EL (cell line): ENCODE data around the gene UMAD1.

ENCODE experiments used
- DNase-seq: peaks from one replicate; pipeline ENCODE4 v3.0.0-alpha.2; 2016

The UMAD1 gene

DNA sequence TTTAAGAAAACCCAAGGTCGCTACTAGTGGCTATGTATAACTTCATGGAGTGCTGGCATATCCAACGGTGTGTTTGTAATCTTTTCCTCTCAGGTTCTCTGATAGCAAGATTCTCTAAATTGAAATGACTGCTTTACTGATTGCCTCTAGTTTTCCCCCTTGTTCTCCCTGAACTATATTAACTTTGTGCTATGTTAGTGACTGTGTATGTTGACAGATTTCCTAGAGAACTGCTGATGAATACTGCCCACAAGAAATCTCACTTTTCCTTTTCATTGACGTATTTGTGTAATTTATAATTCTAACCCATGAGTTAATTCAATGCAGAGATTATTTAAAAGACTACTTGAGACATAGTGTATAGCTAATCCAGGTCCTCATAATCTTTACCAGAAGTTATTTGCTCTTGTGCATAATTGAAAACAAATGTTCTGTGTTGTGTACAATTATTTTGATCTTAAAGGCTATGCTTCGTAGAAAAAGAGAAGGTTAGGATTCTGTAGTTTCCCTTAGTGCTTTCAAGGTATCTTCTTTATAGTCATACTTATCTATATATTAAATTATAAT lies 257.5 kb downstream of the UMAD1 start:
- no peak for DNase-seq

DNA sequence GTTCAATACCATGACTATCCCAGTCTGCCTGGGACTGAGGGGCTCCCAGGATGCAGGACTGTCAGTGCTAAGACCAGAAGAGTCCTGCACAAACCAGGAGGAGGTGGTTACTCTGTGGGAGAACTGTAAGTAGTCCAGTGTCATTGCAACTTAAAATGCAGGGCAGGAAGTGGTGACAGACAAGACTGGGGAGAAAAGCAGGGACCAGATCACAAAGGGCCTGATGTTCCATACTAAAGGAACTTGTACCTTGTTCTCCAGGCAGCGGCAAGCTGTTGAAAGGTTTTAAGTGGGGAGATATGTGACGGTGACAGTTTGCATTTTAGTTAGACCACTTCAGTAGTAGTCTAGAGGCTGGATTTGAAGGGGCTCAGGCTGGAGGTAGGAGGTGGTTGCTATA lies 262.3 kb downstream of the UMAD1 start:
- DNase-seq: no peak

DNA sequence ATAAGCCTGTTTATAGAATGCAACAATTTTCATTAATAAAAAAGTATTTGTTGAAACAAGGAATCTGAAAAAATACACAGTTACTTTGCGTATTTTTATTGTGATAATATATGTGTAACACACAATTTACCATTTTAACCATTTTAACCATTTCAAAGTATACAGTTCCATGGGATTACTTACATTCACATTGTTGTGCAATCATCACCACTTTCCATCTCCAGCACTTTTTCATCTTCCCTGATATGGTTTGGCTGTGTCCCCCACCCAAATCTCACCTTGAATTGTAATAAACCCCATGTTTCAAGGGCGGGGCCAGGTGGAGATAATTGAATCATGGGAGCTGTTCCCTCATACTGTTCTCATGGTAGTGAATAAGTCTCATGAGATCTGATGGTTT lies 266.8 kb downstream of the UMAD1 start:
- DNase-seq: no peak

DNA sequence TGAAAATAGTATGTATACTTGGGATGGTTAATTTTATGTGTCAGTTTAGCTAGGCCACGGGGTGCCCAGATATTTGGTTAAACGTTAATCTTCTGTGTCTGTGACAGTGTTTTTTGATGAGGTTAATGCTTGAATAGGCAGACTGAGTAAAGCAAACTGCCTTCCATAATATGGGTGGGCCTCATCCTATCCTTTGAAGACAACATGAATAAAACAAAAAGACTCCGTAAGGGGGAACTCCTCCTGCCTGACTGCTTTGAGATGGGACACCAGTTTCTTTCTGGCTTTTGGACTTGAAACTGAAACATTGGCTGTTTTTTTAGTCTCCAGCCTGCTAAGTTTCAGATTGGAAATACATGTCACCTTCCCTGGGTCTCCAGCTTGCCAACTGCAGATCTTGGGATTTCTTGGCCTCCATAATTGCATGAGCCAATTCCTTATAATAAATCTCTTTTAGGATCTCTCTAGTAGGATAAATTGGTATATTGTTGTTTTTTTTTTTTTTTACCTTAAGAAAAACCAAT lies 268.1 kb downstream of the UMAD1 start:
- DNase-seq: no peak

DNA sequence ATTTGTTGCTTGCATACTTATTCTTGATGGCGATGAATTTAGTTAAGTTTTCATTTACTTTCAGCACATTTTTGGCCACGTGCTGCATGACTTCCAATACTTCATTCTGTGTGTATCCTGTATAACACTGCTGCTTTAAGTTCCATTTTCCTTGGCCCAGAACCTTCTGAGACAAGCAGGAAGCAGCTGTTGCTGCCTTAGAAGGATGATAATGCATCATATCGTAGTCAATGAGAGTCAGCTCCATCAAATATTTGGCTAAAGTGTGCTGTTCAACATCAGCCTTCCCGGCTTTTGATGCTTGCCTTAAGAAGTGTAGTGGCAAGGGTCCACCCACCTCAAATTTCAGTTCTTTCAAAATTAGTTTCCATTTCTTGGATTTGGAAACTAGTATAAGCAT lies 268.8 kb downstream of the UMAD1 start:
- no peak for DNase-seq

DNA sequence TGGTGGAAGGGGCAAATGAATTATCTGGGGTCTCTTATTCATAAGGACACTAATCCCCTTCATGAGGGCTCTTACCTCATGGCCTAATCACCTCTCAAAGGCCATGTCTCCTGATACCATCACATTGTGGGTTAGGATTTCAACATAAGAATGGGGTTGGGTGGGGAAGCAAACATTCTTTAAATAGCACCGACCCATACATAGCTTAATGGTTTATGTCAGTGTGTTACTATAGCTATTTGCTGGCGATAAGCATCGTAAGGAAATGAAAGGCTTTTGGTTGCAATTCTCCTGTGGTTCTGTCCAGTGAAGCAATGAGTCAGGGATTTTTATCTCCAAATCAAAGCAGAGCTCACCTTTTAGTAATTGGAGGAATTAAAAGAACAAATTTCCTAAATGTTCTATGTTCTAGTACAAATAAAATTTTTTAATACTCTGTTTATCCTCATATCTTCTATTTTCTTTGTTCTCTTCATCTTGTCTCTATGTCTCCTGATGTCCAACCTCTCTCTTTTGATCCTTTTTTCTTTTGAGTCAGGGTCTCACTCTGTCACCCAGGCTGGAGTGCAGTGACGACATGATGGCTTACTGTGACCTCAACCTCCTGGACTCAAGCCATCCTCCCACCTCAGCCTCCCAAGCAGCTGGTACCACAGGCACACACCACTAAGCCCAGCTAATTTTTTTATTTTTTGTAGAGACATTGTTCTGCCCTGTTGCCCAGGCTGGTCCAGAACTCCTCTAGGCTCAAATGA lies 271.0 kb downstream of the UMAD1 start:
- DNase-seq: peak; percentile 88

DNA sequence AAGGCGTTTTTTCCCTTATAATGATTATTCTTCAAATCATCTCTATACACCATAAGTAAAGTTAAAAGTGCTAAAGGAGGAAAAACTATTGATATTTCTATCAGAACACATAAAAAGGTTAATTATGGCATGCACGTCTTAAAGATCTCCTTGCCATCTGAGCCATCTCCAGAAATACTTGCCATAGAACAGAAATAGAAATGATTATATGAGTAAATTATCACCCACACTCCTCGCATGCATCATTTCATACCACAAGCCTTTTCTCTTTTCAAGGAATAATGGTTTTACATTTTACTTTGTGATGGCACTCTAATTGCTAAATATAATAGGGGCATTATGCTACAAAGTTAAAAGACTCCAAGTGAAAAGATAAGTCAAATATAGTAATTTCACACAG lies 272.4 kb downstream of the UMAD1 start:
- no peak for DNase-seq

DNA sequence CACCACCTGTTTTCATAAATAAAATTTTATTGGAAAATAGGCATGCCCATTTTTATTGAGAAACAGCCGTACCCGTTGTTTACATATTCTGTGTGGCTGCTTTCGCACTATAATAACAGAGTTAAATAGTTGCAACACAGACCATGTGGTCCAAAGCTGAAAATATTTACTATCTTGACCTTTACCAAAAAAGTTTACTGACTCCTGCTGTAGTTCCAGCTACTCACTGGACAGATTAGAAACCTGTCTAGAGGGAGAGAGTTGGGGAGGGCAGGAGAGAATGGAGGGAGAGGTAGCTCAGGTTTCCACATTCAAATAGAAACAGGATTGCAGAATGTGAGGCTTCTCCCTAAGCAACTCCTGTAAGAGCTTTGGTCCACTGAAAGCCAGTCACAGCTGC lies 273.0 kb downstream of the UMAD1 start:
- no peak for DNase-seq

DNA sequence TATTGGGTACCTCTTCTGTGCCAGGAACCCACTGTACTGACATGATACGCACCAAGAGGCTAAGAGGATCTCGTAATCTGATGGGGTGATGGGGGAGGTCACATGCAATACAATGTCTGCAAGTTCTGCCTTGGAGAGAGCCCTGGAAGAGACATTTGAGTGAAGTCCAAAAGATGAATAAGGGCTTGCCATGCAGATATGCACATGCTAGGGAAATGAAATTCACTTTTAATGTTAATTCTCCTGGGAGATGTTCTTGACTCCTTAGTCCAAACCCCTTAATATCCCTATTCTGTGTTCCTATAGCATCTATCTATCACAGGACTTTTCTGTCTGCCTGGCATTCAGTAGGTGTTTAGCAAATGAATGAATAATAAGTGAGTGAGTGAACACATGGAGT lies 274.0 kb downstream of the UMAD1 start:
- no peak for DNase-seq

DNA sequence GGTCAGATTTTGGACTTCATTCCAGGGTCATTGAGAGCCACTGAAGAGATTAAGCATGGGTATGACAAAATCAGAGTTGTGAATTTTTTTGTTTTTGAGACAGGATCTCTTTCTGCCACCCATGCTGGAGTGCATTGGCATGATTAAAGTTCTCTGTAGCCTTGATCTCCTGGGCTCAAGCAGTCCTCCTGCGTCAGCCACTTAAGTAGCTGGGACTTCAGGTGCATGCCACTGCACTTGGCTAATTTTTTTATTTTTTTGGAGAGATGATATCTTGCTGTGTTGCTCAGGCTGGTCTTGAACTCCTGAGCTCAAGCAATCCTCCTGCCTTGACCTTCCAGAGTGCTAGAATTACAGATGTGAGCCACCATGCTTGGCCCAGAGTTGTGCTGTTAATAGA lies 275.5 kb downstream of the UMAD1 start:
- DNase-seq: no peak

DNA sequence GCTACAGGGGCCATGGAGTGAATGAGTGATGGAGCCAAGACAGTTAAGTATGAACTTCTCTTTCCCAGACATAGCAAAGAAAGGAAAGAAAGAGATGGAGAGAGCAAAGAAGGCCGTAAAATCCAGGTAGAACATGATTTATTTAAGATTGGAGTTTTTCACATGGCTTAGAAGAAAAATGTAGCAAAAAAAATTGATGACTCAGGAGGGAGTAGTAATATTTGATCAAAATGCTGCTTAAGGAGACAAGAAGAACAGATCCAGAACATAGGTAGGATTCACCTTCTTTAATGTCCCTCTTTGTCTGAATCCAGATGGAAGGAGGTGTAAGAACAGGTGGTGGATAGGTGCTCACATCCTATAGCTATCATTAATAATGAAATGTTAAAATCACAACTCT lies 277.0 kb downstream of the UMAD1 start:
- no peak for DNase-seq

DNA sequence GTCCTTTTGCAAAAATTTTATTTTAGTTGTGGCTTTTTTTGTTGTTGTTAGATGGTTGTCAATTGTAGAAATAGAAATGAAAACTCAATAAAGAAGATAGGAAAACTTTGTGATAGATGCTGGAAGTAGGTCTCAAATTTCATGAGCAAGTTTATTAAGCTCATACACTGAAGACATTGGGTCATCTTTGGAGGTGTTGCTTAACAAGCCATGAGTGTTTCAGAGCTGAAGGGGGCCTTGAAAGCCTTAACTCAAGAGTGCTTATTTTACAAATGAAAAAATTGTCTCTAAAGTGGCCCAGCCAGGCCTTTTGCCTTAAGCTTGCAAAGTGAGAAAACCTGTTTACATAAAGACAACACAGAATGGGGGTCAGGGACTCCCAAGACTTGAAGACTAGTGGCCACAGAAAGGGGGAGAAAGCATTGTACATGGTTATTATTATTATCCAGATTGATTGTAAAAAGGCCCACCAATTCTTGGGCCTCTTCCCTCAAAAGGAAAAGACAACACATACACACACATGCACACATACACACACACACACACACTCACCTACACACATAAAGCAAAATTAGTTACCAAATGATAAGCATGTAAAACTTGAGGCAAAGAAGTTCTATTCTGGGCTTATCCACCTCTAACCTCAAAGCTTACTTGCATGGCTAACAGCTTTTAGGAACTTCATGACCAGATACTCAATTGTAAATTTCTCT lies 278.3 kb downstream of the UMAD1 start:
- DNase-seq: no peak

DNA sequence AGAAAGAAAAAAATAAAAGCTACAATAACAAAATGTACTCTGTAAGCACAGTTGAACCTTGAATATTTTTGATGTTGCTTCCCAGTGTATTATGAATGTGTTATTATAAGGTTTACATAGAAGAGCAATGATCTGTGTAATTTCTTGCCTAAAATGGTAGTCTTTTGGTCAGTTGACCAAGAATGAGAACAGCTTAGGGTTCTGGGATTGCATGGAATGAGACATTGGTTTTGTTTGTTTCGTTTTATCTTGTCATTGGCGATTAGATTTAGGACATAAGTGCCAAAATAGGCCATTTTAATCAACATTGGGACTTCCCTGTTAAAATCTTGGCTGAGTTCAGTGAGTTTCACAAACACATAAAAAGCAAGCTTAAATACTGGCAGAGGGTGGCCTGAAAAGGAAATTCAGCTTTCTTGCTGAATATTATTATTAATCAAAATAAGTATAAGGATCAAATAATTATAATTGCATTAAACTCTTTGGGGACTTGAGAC lies 278.9 kb downstream of the UMAD1 start:
- no peak for DNase-seq

DNA sequence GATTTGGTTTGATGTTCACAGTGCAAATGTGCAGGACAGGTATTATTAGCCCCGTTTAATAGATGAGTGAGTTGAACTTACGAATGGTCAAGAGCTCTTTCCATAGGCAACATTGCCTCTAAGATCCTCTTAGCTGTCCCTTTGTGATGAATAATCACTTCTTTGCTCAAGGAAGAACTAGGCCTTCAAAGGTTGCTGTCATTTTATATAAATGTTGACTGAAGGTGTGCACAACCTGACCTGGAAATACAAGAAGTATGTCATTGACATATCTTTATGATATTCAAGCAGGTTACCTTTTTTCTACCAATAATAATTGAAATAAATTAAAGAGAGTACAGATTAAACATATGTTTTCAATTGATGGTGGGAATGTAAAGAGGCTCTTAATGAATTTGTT lies 279.5 kb downstream of the UMAD1 start:
- DNase-seq: no peak

DNA sequence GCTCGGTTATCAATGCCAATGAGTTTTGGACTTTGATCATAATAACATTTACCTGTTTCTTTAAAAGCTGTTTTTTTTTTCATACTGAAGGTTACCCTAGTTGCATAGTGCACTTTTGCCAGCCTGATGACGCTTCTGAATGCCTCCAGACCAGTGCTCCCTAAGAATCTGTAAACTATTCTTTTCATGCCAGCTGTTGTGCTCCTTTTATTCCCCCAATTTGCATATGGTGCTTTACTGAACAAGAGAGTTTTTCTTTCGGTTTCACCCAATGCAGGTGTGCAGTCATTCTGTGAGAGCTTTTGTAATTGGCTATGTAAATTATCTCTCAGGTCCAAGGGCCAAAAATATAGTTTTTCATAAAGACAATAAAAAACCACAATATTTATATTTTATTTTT lies 279.9 kb downstream of the UMAD1 start:
- no peak for DNase-seq

DNA sequence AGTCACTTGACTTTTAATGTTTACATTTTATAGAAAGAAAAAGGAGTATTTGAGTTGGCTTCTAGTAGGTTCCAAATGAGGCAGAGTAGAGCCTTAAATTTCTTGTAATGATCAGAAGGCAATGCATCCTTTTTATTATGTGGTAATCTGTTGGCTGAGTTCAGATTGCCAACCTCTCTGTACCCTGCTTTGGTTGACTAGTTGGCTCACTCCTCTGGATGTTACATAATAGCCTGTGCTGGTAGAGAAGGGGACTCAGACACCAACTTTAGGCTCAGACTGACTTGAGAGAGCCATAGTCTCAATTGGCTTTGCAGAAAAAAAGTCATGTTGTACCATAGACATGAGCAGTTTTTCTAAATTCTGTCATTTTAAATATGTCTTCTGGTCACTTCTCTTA lies 281.3 kb downstream of the UMAD1 start:
- no peak for DNase-seq

DNA sequence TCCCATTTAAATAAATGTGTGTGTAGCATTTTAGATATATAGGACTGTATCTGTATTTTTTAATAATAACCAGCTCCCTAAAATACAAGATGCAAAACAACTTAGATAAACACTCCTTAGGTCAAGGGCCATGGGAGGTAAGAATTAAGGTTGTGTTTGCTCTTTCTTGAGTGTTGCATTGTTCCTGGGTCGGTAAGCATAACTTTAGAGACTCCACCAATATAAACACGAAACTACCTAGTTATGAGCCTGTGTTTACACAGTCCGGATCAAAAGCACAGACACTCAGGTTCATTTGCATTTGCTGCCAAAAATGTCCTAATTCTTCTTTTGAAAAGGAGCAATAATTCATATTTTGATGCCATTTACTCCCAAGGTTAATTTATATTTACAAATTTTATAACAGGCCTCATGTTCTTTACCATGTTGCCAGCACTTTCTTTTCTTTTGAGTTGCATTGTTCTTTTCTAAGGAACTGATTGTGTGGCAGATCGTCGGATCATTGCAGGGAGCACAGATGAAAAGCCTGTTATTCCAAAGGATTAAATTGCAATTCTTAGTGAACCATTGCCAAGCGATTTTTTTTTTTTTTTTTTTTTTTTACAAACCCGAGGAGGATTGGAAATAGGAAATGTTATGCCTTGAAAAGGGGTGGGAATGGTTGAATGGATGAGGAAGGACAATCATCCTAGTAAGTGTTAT lies 282.3 kb downstream of the UMAD1 start:
- no peak for DNase-seq

DNA sequence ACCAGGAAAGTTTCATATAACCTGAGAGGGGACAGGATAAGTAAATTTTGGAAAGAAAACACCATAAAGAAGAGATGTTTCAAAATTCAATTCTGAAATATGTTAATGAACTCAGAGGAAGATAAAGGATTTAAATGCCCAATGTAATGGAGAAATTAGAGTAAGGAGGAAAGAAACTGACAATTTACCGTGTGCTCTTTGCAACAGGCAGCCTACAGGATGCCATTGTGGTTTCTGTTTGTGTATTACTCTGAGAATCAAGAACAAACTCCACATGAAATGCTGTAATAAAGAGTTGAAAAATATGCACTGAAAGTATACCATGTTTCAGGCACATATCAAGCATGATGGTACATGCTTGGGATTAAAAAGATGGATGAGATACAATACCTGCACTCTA lies 283.3 kb downstream of the UMAD1 start:
- DNase-seq: no peak

DNA sequence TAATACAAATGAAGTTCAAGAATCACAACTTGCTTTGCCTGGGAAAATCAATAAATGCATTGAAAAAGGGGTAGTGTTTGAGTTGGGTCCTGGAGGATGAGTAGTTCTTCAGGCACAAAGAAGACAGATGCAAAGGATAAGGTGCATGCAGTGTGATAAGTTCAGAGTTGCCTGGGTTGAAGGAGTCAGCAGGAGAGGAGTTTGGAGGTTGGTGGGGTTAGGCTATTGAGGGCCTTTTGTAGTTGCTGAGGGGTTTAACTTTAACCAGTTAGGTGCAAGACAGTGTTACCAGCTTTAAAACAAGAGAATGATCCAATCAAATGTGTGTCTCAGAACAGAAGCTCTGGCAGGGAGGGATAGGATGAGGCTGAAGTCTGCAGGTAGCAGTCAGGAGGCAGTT lies 283.8 kb downstream of the UMAD1 start:
- no peak for DNase-seq
